GM23338 (cell line): ENCODE data around the gene TMCO4. TPM values are rescaled to one million over a fixed set of nuclear protein-coding genes. Genes with fewer than 3 reads are reported as not detected.

Experiments
- ATAC-seq: fragments of 200-7000 bp; cut with Tn5 transposase; 3 replicates; pipeline ENCODE4 v1.9.1; 2020
- DNase-seq: peaks from one replicate; pipeline ENCODE4 v3.0.0-alpha.2; 2015; ENCODE audit warnings: low spot score
- H2AFZ ChIP-seq: fragments of 200-600 bp; sonication (generic); 2 replicates; pipeline ENCODE4 v1.8.0; 2016; ENCODE audit warnings: antibody characterized with exemption, mild to moderate bottlenecking, moderate library complexity
- H3F3A ChIP-seq: fragments of 200-600 bp; sonication (generic); replicated peaks from 2 replicates; pipeline ENCODE4 v1.8.0; 2017; ENCODE audit warnings: antibody characterized with exemption, mixed run types, low read depth
- H3K27ac ChIP-seq: fragments of 200-600 bp; sonication (generic); 2 replicates; pipeline ENCODE4 v1.6.1; 2016; ENCODE audit warnings: low read depth
- H3K27me3 ChIP-seq: fragments of 200-600 bp; sonication (generic); 2 replicates; pipeline ENCODE4 v1.8.0; 2016; ENCODE audit warnings: mild to moderate bottlenecking, mixed run types, moderate library complexity; ENCODE audit not compliant: insufficient read depth
- H3K36me3 ChIP-seq: fragments of 200-600 bp; sonication (generic); 2 replicates; pipeline ENCODE4 v1.8.0; 2016; ENCODE audit warnings: mild to moderate bottlenecking; ENCODE audit not compliant: insufficient read depth
- H3K4me1 ChIP-seq: fragments of 200-600 bp; sonication (generic); 2 replicates; pipeline ENCODE4 v1.8.0; 2016; ENCODE audit warnings: mild to moderate bottlenecking, moderate library complexity; ENCODE audit not compliant: insufficient read depth
- H3K4me2 ChIP-seq: fragments of 200-600 bp; sonication (generic); 2 replicates; pipeline ENCODE4 v1.7.1; 2017; ENCODE audit warnings: mixed run types
- H3K4me3 ChIP-seq: fragments of 200-600 bp; sonication (generic); 2 replicates; pipeline ENCODE4 v1.6.1; 2016; ENCODE audit warnings: mixed run types
- H3K79me2 ChIP-seq: fragments of 200-600 bp; sonication (generic); replicated peaks from 2 replicates; pipeline ENCODE4 v1.8.0; 2017; ENCODE audit warnings: mild to moderate bottlenecking; ENCODE audit not compliant: insufficient read depth
- H3K9me2 ChIP-seq: fragments of 200-600 bp; sonication (generic); 2 replicates; pipeline ENCODE4 v1.8.0; 2017; ENCODE audit not compliant: insufficient read depth
- H4K20me1 ChIP-seq: fragments of 200-600 bp; sonication (generic); replicated peaks from 2 replicates; pipeline ENCODE4 v1.8.0; 2017; ENCODE audit warnings: mild to moderate bottlenecking; ENCODE audit not compliant: insufficient read depth
- H3K27ac Mint-ChIP-seq: 2 replicates; pipeline ENCODE4 v1.8.0; 2020; ENCODE audit warnings: inconsistent platforms, mild to moderate bottlenecking, moderate library complexity, mixed read lengths
- H3K27me3 Mint-ChIP-seq: 3 replicates; pipeline ENCODE4 v1.8.0; 2022; ENCODE audit warnings: low read depth, mild to moderate bottlenecking, moderate library complexity, mixed read lengths, inconsistent platforms; ENCODE audit not compliant: insufficient read depth, poor library complexity
- H3K36me3 Mint-ChIP-seq: 3 replicates; pipeline ENCODE4 v1.8.0; 2021; ENCODE audit warnings: low read depth, mild to moderate bottlenecking, inconsistent platforms, moderate library complexity, mixed read lengths
- H3K4me1 Mint-ChIP-seq: 3 replicates; pipeline ENCODE4 v1.8.0; 2020; ENCODE audit warnings: mild to moderate bottlenecking, inconsistent platforms, mixed read lengths
- H3K4me3 Mint-ChIP-seq: 3 replicates; pipeline ENCODE4 v1.8.0; 2021; ENCODE audit warnings: moderate library complexity, mild to moderate bottlenecking, inconsistent platforms, mixed read lengths
- H3K9me3 Mint-ChIP-seq: 3 replicates; pipeline ENCODE4 v1.8.0; 2020; ENCODE audit warnings: moderate library complexity, mild to moderate bottlenecking, inconsistent platforms, mixed read lengths
- CREB1 ChIP-seq: fragments of 250-450 bp; sonication (Bioruptor Pico); IDR thresholded peaks from 2 replicates; pipeline ENCODE4 v1.5.0; 2020; ENCODE audit warnings: low read depth, mild to moderate bottlenecking, moderate library complexity
- CTCF ChIP-seq, 2 experiments: fragments of 200-600 bp in 1 of 2; sonication (generic) in 1 of 2; conservative IDR thresholded peaks; 2 replicates each; pipeline versions ENCODE4 v1.5.1 to v1.6.1; 2016 to 2017; ENCODE audit warnings: antibody characterized with exemption in 2 of 2, low read depth in 2 of 2, mild to moderate bottlenecking in 2 of 2, moderate library complexity in 1 of 2
- ETS1 ChIP-seq: IDR thresholded peaks from 2 replicates; pipeline ENCODE4 v1.6.1; 2016; ENCODE audit warnings: antibody characterized with exemption
- EZH2 ChIP-seq: fragments of 200-600 bp; sonication (generic); IDR thresholded peaks from one replicate; pipeline ENCODE4 v1.8.0; 2017; ENCODE audit warnings: antibody characterized with exemption, mild to moderate bottlenecking, low read depth; ENCODE audit not compliant: unreplicated experiment
- EZH2phosphoT487 ChIP-seq: fragments of 200-600 bp; sonication (generic); IDR thresholded peaks from one replicate; pipeline ENCODE4 v1.8.1; 2018; ENCODE audit warnings: antibody characterized with exemption; ENCODE audit not compliant: unreplicated experiment
- JUNB ChIP-seq: IDR thresholded peaks from one replicate; pipeline ENCODE4 v1.6.1; 2016; ENCODE audit warnings: antibody characterized with exemption; ENCODE audit not compliant: unreplicated experiment
- NANOG ChIP-seq: IDR thresholded peaks from 2 replicates; pipeline ENCODE4 v1.6.1; 2016; ENCODE audit warnings: antibody characterized with exemption, borderline replicate concordance
- POLR2AphosphoS5 ChIP-seq: IDR thresholded peaks from 2 replicates; pipeline ENCODE4 v1.6.1; 2016; ENCODE audit warnings: antibody characterized with exemption, low read depth
- REST ChIP-seq: IDR thresholded peaks from one replicate; pipeline ENCODE4 v1.6.1; 2018; ENCODE audit warnings: antibody characterized with exemption; ENCODE audit not compliant: unreplicated experiment
- STAT1 ChIP-seq: IDR thresholded peaks from one replicate; pipeline ENCODE4 v1.6.1; 2016; ENCODE audit warnings: antibody characterized with exemption; ENCODE audit not compliant: unreplicated experiment
- ZNF114 ChIP-seq: fragments of 250-450 bp; sonication (Bioruptor Pico); IDR thresholded peaks from 2 replicates; pipeline ENCODE4 v1.5.0; 2020; ENCODE audit warnings: mild to moderate bottlenecking, moderate library complexity
- ZNF331 ChIP-seq: fragments of 250-450 bp; sonication (Bioruptor Pico); IDR thresholded peaks from 2 replicates; pipeline ENCODE4 v1.5.0; 2020; ENCODE audit warnings: low read depth, mild to moderate bottlenecking, moderate library complexity
- ZNF462 ChIP-seq: fragments of 250-450 bp; sonication (Bioruptor Pico); IDR thresholded peaks from 2 replicates; pipeline ENCODE4 v1.5.0; 2020; ENCODE audit warnings: mild to moderate bottlenecking, moderate library complexity
- polyA plus RNA-seq: library from polyadenylated mRNA; unstranded; fragments of >200 nt; fragmentation: Nextera tagmentation; extraction: Ambion mirVana; gene quantifications from 2 replicates; pipeline ENCODE4 v1.2.1, GENCODE V29; 2016
- total RNA-seq: library from RNA; depleted of rRNA; stranded (reverse); fragments of >200 nt; shearing (Covaris generic); gene quantifications from 2 replicates; pipeline ENCODE4 v1.2.3, GENCODE V29; 2014

Gene TMCO4
- total and polyA plus RNA-seq, 2 experiments from 2014 or later, result 2.6 to 6.9 TPM

GRCh38 chr1:19794583-19794982 is 5.1 kb downstream of the TMCO4 start:
- ATAC-seq (no peak), DNase-seq (no peak)
- H2AFZ ChIP-seq, result no peak overlapping the region
- H3K36me3 ChIP-seq, result no peaks in the 10 kb centered on the region
- no peak for TF ChIP-seq ZNF462 (CRISPR knock-in tag)
- no peak for TF ChIP-seq EZH2
- no peak for TF ChIP-seq ZNF331
- no peak for TF ChIP-seq EZH2phosphoT487
- no peak for TF ChIP-seq CTCF (conservative IDR thresholded peaks at IDR 0.05; ENCODE audit: low read depth in 2 of 2)
- TF ChIP-seq REST, result no peak
- TF ChIP-seq CREB1 (CRISPR knock-in tag), result no peak
- no peak for TF ChIP-seq POLR2AphosphoS5
- TF ChIP-seq JUNB, result no peak
- TF ChIP-seq NANOG, result no peak
- TF ChIP-seq ZNF114 (CRISPR knock-in tag), result no peak
- no peak for TF ChIP-seq STAT1
- TF ChIP-seq ETS1, result no peak
- no peaks in the 10 kb centered on the region; the same call in 2 of the 3 replicates for H3K9me3 Mint-ChIP-seq
- H3K4me3 ChIP-seq, result no peak overlapping the region
- H3K4me1 ChIP-seq, result peaks cover 6% of the 10 kb centered on the region
- H3K27me3 ChIP-seq, result peaks cover 16% of the 10 kb centered on the region
- H3K27ac Mint-ChIP-seq, result no peak overlapping the region
- H3K9me2 ChIP-seq, result no peaks in the 10 kb centered on the region; the same call in 1 of the 2 replicates
- peaks cover 12% of the 10 kb centered on the region for H3K27me3 Mint-ChIP-seq
- peaks cover 8% of the 10 kb centered on the region for H3K4me1 Mint-ChIP-seq
- H4K20me1 ChIP-seq, result no peaks in the 10 kb centered on the region; the same call in 1 of the 2 replicates
- no peaks in the 10 kb centered on the region; the same call in 1 of the 3 replicates for H3K36me3 Mint-ChIP-seq
- H3K79me2 ChIP-seq, result no peaks in the 10 kb centered on the region
- no peaks in the 10 kb centered on the region for H3F3A ChIP-seq
- no peak overlapping the region for H3K27ac ChIP-seq
- H3K4me2 ChIP-seq, result no peak overlapping the region
- no peak overlapping the region for H3K4me3 Mint-ChIP-seq
